ENCODE measurements around the gene SNRPA1.

SNRPA1 gene

DNA sequence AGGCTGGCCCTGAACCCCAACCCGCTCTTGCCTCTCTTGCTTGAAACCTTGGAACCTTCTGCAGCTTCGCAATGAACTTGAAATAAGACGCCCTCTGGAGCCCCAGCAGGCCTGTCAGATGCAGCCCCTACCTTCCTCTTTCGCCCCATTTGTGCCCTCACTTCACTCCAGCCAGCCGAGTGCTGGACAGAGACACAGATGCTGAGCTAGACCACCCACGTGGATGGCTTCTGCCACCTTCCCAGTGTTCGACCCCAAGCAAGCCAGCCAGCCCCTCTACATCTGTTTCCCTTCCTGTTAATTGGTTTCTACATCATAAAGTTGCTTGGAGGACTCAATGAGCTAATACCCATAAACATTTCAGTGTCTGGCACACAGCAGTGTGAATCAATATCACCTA, 23.8 kb upstream of the SNRPA1 start:
- DNase-seq: no peak

DNA sequence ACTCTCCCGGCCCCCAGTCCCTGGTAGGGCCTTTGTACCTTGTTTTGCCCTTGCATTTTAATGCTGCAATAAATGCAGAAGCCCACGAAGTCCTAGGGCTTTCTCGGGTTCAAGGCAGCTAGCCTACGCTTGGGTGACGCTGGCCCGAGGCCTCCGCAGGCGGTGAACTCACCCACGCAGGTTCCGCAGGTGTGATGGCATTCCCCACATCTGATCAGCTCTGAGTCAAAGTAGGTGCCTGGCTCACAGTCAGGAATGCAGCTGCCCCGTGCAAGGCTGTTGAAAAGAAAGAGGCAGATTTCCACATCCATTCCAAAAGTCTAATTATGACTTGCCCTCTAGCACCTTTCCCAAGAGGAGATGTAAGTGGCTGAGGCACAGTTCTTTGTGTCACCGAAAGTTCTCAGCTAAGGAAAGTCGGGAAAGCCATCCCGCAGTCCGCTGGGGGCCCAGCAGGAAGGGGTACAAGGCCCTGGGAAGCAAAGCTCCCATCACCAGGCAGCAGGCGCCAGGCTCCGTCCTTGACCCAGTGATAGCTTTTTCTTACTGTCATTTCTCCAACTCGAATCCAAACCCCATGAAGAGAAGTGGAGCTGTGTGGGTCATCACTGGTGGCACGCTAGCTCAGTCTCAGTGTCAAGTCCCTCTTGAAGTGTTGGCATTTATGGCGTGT, 23.2 kb upstream of the SNRPA1 start:
- no peak for DNase-seq

- DNase-seq: no peak
These were observed 22.4 kb upstream of the SNRPA1 start for GRCh38 chr15:101317336-101317872.

DNA sequence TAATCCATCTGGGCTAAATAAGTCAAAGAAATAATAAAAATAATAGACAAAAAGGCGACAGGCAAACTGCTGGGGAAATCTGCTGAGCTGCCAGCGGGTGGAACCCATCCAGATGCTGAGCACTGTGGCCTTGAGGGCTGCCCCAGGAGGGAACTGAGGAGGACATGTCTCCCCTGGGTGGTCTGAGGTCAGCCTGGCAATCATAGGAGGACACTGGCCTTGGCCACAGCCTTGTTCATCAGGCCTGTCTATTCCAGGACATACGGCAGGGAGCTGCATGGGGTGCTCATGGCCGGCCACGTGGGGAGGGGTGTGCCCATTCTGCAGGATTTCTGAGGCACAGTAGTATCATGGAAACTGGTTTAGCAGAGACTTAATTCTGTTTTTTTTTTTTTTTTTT, 21.5 kb upstream of the SNRPA1 start:
- no peak for DNase-seq

DNA sequence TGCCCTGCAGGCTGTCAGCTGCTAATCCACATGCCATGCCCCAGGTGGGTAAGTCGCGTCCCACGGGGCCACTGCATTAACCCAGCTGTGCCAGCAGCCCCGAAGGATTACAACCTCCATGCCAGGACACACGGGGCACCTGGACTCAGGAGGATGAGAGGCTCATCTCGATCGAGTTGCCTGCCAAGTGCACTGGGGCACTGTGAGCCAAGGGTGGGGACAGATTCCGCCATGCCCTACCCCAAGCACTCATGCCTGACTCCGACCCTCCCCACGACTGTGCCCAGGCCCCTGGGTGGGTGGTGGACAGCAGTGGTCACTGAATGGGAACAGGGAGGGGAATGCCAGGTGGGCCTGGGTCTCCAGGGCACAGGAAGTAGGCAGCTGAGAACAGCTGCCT, 20.7 kb upstream of the SNRPA1 start:
- no peak for DNase-seq

DNA sequence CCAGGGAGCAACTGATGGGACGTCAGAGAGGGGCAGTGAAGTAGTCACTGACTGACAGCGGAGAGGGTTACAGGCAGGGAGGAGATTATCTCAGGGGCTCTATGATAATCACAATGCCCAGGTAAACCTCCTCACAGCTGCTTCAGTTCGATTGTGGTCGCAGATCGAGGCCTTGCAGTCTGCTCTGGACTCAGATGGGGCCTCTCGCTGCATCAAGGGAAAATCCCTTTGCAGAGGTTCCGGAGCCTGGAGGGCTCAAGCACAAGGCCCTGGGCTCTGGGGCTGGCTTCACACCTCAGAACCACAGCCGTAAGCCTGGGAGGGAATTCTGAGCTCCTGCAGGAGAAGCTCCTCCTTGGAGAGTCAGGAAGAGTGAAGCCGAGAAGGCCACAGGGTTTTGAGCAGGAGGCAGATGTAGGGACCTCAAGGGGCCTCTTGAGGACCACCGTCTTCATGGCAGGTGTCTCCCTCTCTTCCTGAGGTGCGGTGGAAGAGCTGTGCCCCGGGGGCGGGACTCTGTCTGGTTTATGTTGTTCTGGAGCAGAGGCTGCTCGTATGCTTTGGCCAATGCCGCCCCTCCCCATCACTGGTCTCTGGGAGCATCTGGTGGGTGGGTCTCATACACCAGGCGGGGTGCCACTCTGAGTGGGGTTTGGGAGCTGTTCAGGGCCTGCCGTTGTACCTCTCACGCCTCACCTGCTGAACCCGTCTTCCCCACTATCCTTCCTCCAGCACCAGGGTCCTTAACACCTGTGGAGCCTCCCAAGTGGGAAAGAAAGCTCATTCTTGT, 19.5 kb upstream of the SNRPA1 start:
- DNase-seq: no peak

- no peak for DNase-seq
These were observed 18.2 kb upstream of the SNRPA1 start for GRCh38 chr15:101313041-101313761.

DNA sequence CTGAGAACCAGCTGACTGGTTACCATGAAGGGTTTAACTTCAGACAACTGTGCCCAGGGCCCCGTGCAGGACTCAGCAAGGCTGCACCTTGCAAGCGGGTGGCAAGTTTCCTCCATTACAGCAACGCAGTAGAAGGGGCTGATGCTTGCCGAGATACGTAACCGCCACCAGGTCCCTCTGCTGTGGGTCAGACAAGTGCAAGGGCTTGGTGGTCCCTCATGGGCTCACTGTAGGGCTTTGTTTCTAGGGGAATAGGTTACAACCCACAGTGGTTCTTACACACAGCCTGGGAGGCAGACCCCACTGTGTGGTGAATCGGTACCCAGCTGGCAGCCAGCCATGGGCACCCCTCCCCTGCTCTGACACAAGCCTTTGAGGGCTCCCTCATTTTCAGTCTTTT, 15.5 kb upstream of the SNRPA1 start:
- DNase-seq: no peak

GRCh38 chr15:101310161-101310480, 15.1 kb upstream of the SNRPA1 start:
- DNase-seq: no peak

- no peak for DNase-seq
These were observed 14.6 kb upstream of the SNRPA1 start for GRCh38 chr15:101309436-101310160.

DNA sequence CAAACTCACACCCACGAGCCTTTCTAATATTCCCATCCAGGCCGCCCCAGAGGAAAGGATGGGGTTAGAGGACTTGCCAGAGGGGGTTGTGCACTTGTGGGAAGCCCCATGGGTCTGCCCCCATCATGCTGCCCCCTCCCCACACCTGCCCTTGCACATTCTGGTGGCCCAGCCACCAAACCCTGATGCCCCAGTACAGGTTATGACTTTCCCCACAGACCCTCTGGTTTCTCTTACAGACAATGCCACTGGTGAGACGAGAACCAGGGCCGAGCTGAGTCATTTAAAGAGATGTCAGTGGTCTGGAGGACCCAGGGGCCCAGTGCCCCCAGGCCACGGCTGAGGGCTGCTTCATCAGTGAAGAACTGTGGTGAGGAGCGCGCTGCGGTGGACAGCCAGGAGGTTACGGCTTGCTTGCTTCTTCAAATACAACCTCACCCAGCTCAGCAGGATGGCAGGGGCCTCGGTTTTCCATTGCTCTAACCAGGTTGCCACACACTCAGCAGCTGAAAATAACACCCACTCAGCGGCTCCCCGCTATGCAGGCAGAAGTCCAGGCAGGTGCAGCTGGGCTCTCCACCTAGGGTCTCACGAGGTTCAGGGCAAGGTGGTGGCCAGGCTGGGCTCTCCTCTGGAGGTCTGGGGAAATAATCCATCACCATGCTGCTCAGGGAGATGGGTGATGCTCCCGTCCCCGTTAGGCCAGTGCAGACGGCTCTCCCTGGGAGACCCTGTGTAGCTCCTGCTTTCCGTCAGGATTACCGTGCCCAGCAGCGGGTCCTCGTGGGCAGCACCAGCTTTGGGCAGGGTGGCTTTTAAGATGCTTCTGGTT, 13.8 kb upstream of the SNRPA1 start:
- no peak for DNase-seq

GRCh38 chr15:101307897-101308603, 13.0 kb upstream of the SNRPA1 start:
- DNase-seq: no peak

- no peak for DNase-seq
These were observed 12.2 kb upstream of the SNRPA1 start for GRCh38 chr15:101307048-101307896.

DNA sequence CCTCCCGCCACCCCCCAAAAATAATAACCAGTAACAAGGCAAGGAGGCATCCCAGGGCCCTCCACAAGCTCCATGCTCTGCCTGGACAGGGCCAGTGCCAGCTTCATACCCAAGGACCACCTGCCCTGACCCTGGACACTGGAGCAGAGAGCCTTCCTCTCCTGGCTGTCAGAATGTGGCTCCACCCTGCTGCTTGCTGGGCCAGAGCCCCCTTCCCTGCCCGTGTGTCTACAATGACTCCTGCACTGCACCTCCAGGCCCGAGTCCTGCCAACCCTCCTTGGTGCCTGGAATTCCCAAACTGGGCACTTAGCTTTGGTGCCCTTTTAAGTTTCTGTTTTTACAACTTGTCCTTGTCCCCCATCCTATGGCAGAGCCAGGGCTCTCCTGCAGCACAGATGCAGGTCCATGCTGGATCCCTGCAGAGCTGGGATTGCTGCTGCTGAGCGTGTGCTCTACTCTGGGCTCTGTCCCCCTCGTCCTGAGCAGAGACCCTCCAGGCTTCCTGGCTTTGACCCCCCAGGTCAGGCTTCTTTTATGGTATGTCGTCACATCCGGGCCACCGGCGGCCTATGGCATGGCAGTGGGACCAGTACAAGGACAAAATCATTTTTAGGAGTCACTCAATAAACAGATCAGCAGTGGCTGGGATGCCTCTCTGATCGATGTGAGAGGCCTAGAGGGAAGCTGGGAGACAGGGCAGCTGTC, 11.4 kb upstream of the SNRPA1 start:
- DNase-seq: no peak

DNA sequence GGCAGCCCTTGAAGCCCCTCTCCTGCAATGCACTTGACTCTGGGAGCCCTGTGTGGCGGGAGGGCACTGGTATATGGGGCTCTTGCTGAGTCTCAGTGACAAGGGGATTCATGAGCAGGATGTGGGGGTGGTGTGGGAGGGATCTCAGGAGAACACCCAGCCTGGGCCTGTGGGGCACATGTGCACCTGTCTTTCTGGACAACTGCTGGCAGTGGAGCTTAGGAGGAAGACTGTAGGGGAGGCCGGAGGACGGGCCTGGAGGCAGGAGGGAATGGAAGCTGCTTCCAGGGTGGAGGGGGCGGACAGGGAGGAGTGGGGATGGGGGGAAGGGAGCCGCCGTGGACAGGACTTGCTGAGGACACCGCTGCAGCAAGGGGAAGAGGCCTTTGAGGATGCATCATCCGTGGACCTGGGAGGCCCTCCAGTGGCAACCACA, 10.8 kb upstream of the SNRPA1 start:
- no peak for DNase-seq

DNA sequence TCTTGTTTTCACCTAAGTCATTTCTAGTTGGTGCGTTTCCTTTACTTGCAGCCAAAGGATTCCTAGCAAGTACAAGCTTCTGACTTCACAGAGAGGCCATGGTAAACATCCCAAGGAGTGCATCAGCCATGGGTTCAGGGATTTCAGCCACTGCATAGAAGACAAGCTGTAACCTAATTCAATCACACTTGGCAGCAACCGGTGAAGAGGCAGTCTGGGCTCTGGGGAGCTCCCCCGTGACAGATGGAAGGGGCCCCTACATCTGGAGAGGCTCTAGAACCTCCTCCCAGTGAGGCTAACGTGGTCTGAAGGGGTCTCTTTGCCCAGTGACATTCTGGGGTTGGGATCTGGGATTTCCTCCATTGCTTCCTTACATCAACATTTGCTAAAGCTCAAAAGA, 8.4 kb upstream of the SNRPA1 start:
- no peak for DNase-seq

- no peak for DNase-seq
These were observed 1.7 kb upstream of the SNRPA1 start for GRCh38 chr15:101296418-101297405.

GRCh38 chr15:101295607-101296161, 636 bp upstream of the SNRPA1 start:
- no peak for DNase-seq

Data from CD4-positive, alpha-beta T cell treated with Interferon gamma for 1 hour (primary cell).